ENCODE results near the gene SMARCAL1.
A peak's percentile ranks its signal among the peaks of the same experiment; 100 is the strongest.
"Not testable (repeated sequence)": the region's sequence is repeated elsewhere in the genome, so short reads cannot be mapped to it uniquely, and the experiment has no call there.

Gene SMARCAL1

GRCh38 chr2:216516730-216517350 is 104.6 kb downstream of the SMARCAL1 start:
- TF ChIP-seq CTCF (IDR thresholded peaks at IDR 0.05; ENCODE audit: insufficient read depth, low read depth, low read length, missing control alignments), result peak; percentile 62
- no peak overlapping the region for H3K4me3 ChIP-seq (ENCODE audit: low read length)
- peak; percentile 55 for DNase-seq (ENCODE audit: low read depth)

- DNase-seq (ENCODE audit: low read depth), result no peak
- H3K4me3 ChIP-seq (ENCODE audit: low read length), result no peak overlapping the region
- no peak for TF ChIP-seq CTCF (IDR thresholded peaks at IDR 0.05; ENCODE audit: insufficient read depth, low read depth, low read length, missing control alignments)
These were observed 105.4 kb downstream of the SMARCAL1 start for GRCh38 chr2:216517447-216518225.

GRCh38 chr2:216518566-216519119 is 106.4 kb downstream of the SMARCAL1 start:
- DNase-seq (ENCODE audit: low read depth); H3K4me3 ChIP-seq (ENCODE audit: low read length): not testable (repeated sequence)

GRCh38 chr2:216519154-216519762 is 107.0 kb downstream of the SMARCAL1 start:
- TF ChIP-seq CTCF (IDR thresholded peaks at IDR 0.05; ENCODE audit: insufficient read depth, low read depth, low read length, missing control alignments), result peak; percentile 78
- no peak overlapping the region for H3K4me3 ChIP-seq (ENCODE audit: low read length)
- peak; percentile 84 for DNase-seq (ENCODE audit: low read depth)

- DNase-seq (ENCODE audit: low read depth), result no peak
- H3K4me3 ChIP-seq (ENCODE audit: low read length), result no peak overlapping the region
- no peak for TF ChIP-seq CTCF (IDR thresholded peaks at IDR 0.05; ENCODE audit: insufficient read depth, low read depth, low read length, missing control alignments)
These were observed 107.8 kb downstream of the SMARCAL1 start for GRCh38 chr2:216520112-216520511.

- DNase-seq (ENCODE audit: low read depth), result no peak
- no peak overlapping the region for H3K4me3 ChIP-seq (ENCODE audit: low read length)
- no peak for TF ChIP-seq CTCF (IDR thresholded peaks at IDR 0.05; ENCODE audit: insufficient read depth, low read depth, low read length, missing control alignments)
These were observed 110.7 kb downstream of the SMARCAL1 start for GRCh38 chr2:216522892-216523502.

- no peak for TF ChIP-seq CTCF (IDR thresholded peaks at IDR 0.05; ENCODE audit: insufficient read depth, low read depth, low read length, missing control alignments)
- no peak overlapping the region for H3K4me3 ChIP-seq (ENCODE audit: low read length)
- no peak for DNase-seq (ENCODE audit: low read depth)
These were observed 113.7 kb downstream of the SMARCAL1 start for GRCh38 chr2:216525972-216526371.

All from epithelial cell of esophagus (primary cell).